Myocyte (in vitro differentiated cells): ENCODE results near the gene OTOP3. TPM values are rescaled to one million over a fixed set of nuclear protein-coding genes. Genes with fewer than 3 reads are reported as not detected.

Experiments
- DNase-seq: peaks from one replicate; pipeline ENCODE4 v3.0.0-alpha.2; 2012; ENCODE audit warnings: low read depth
- total RNA-seq: library from RNA; depleted of rRNA; stranded (reverse); fragments of >200 nt; gene quantifications from 2 replicates; pipeline ENCODE4 v1.2.3, GENCODE V29; 2014

OTOP3 gene
- total RNA-seq, 1 donor from 2014 or later: not detected

GRCh38 chr17:74916136-74916850 is 19.4 kb upstream of the OTOP3 start:
- no peak for DNase-seq

- DNase-seq: no peak
Measured at GRCh38 chr17:74916851-74917199, 18.9 kb upstream of the OTOP3 start.

DNA sequence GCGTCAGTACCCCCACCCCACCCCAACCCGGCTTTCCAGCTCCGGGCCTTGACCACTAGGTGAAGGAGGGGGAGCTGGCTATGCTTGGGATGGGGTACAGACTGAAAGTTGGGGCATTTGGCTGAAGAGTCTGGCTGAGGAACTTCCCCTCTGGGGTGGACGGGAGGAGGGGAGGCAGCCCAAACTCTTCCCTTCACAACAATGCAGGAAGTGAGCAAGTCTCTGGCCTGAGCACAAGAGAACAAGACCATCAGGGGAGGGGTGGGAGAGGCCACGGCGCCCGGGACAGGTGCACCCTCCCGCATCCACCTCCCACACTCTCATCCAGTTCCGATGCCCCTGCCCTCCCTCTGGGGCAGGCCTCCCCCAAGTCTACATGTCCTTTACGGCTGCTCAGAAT is 18.3 kb upstream of the OTOP3 start:
- DNase-seq: no peak

DNA sequence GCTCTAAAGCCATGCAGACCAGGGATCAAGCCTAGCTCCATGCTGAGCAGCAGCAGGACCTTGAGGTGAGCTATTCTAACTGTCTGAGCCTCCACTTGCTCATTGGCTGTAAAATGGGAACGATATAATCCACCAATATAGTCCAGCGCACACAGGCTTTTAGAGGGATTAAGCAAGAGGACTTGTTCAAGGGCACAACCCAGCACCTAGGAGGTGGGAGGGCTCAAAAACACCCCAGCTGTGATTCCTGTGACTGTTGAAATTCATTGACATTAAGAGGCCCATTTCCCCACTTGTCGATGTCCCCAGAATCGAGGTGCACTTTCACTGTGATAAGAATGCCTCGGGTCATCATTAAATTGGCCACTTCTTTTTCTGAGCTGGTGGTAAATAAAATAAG is 16.8 kb upstream of the OTOP3 start:
- no peak for DNase-seq

GRCh38 chr17:74919440-74920305 is 16.0 kb upstream of the OTOP3 start:
- no peak for DNase-seq

GRCh38 chr17:74920306-74920620 is 15.4 kb upstream of the OTOP3 start:
- DNase-seq: no peak

- no peak for DNase-seq
Measured at GRCh38 chr17:74920642-74921025, 15.1 kb upstream of the OTOP3 start.

DNA sequence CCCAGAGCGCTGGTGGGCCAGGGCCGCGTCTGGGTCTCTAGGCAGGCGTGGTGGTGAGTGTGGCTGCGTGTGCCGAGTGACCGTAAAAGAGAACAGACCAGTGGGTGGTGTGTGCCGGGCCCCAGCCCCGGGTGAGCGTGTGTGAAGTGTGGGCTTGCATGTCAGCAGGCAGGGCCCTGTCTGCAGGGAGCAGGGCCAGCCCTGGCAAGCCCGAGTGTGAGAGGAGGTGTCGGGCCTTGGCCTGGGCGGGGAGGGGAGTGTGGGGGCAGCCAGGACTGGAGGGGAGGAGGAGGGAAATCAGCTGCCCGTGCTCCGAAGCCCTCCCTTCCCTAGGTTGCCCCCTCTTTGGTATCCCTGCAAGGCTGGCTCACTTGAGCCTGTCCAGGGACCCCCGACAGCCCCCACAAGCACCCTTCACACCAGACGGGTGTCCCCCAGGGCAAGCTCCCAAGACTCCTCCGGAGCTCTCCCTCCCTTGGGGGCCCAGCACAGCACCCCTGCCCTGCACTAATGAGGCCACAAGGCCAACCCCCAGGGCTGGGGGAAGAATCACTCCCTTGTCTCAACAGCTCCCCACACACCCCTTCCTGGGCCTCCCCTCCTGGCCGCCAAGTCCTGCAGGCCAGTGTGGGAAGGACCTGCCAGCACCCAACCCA is 14.5 kb upstream of the OTOP3 start:
- DNase-seq: no peak

- DNase-seq: no peak
Measured at GRCh38 chr17:74921769-74922168, 13.9 kb upstream of the OTOP3 start.

DNA sequence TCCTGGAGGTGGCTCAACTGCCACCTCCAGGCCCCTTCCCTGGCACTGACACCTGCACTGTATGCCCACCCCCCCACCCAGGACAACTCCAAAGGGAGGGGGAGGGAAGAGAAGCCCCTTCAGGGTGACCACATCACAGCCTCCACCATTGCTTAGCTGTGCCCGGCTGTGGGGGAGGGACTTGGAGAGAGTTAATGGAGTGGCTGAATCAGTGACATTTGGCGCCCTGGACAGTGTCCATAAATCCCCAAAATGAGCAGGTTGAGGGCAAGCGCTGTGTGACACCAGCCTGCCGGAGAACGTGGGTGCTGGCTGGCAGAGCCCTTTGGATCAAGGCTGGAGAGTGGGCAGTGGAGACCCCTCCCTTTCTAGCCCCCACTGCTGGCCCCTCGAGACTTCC is 13.5 kb upstream of the OTOP3 start:
- DNase-seq: no peak

DNA sequence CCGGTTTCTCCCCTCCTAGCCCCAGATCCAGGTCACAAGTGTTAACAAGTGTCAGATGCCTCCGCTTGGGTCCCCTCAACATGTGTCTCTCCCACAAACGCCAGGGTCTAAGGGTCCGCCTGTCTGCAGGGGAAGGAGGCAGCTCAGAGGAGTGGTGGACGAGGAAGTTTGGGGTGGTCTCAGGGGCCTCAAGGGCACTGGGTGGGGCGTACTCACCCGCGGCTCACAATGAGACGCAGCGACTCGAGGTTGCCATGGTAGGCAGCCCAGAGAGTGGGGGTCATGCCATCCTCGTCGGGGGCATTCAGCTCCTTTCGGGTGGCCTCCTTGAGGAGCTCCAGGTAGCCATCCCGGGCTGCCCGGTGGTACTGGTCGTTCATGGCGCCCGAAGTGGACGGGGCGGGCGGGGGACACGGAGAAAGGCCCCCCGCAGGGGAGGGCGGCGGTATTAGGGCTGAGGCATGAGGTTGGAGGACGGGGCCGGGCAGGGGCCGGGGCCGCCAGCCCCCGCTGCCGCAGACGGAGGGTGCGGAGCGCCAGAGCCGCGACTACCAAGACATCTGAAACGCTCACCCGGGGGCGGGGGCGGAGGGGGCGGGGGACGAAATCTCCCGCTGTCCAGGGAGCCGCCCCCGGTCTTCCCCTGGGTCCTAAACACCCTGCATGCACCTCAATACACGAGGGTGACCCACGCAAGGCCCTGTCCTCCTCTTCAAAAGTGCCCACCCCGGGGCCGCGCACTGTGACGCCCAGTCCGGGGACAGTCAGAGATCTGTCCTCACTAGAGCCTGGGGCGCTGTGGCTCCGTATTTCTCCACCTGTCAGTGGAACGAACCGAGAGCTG is 12.8 kb upstream of the OTOP3 start, which contains the start of gene USH1G:
TSS of gene USH1G (minus strand) at position 562 of the 844 bp plus-strand sequence. CDS start at position 380, 182 bp downstream.
- peak; percentile 10 for DNase-seq

DNA sequence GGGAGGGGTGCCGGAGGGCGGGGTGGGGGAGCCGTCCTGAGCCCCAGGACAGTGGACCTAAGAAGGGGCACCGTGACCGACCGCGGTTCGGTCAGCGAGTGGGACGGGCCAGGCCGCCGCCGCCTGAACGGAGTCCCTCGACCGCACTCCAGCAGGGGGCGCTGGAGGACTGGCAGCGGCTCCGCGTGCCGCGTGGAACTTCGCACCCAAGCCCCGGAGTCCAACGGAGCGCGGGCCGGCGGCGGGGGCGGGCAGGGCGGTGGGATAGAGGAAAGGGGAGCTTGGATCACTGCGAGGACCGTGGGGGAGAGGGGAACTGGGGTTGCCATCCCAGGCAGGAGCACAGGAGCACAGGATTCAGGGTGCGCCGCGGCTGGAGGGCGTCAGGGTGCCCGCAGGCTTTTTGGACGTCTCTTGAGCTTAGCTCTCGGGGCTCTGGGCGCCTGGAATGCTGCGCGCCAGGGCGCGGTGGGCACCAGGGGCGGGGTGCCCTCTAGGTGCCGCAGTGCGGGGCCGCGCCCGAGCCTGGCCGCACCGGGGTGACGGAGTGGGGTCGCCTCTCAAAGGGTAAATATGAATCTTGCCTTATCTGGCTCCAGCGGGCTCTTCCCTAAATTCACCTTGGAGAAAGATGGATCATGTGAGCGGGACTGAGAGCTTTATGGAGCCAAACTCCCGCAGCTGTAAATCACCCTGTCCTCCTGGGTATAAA is 12.0 kb upstream of the OTOP3 start:
- peak; percentile 24 for DNase-seq

GRCh38 chr17:74924250-74924948 is 11.3 kb upstream of the OTOP3 start, which contains the start of gene OTOP2:
OTOP2 (plus strand) TSS chr17:74924273; CDS start chr17:74924633, 360 bp downstream.
- DNase-seq: no peak

GRCh38 chr17:74925242-74925641 is 10.5 kb upstream of the OTOP3 start:
- no peak for DNase-seq

- no peak for DNase-seq
Measured at GRCh38 chr17:74928786-74929185, 6.9 kb upstream of the OTOP3 start.

DNA sequence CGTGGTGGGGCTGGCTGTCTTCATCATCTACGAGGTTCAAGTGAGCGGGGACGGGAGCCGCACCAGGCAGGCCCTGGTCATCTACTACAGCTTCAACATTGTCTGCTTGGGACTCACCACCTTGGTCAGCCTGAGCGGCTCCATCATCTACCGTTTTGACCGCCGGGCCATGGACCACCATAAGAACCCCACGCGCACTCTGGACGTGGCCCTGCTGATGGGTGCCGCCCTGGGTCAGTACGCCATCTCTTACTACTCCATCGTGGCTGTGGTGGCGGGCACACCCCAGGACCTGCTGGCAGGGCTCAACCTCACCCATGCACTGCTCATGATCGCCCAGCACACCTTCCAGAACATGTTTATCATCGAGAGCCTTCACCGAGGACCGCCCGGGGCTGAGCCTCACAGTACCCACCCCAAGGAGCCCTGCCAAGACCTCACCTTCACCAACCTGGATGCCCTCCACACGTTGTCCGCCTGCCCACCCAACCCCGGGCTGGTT is 5.1 kb upstream of the OTOP3 start:
- DNase-seq: no peak

DNA sequence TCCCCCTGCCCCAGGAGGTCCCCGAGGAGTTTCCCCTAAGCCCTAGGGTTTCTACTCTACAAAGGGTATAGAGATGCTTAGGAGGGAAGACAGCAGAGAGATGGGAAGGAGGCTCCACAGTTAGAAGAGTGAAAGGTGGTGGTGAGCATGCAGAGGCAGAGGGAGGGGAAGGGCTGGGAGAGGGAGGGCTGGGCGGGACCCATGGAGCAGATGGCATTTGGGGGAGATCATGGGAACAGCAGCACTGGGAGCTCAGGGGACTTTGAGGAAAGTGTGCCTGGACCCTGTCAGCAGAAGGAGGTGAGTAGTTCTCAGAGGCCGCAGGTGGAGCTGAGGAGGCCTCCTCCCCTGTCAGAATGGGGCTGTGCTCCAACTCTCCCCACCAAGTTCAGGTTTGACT is 650 bp upstream of the OTOP3 start:
- DNase-seq: no peak

- no peak for DNase-seq
Measured at GRCh38 chr17:74936470-74936799, 737 bp downstream of the OTOP3 start.

- no peak for DNase-seq
Measured at GRCh38 chr17:74937064-74938051, 1.7 kb downstream of the OTOP3 start.
